ENCODE results near the gene ACAP2.

DNA sequence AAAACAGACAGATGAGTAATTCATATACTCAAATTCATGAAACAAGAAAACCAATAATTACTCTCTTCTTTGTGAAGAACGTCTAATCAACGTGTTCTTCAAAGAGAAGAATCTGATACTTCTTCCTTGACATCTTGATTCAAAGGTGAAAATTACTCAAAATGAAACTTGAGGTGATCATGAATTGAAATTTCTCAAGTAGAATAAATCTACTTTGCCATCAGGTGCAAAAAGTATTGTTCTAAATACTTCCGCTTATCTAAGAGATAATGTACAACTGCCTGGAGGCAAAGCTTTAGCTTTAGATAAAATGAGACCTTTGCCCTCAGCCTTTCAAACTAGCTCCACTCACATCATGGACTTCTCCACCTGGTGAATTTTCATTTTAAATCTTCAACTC lies 158.0 kb downstream of the ACAP2 start:
- TF ChIP-seq GATA3 (IDR thresholded peaks at IDR 0.05; ENCODE audit: low read depth, low read length), result no peak
- TF ChIP-seq GATA2 (IDR thresholded peaks at IDR 0.05; ENCODE audit: low read depth, low read length), result no peak

All from SH-SY5Y (cell line).